Amniotic epithelial cell (primary cell): ENCODE results near the gene FAM131A.
"Not testable (repeated sequence)": the region's sequence is repeated elsewhere in the genome, so short reads cannot be mapped to it uniquely, and the experiment has no call there.

ENCODE experiments used
- DNase-seq: peaks from one replicate; pipeline ENCODE4 v3.0.0-alpha.2; 2010; ENCODE audit warnings: low read depth

The FAM131A gene

GRCh38 chr3:184339451-184340135 is 2.2 kb downstream of the FAM131A start:
- DNase-seq: not testable (repeated sequence)

GRCh38 chr3:184341925-184342324 is 4.5 kb downstream of the FAM131A start:
- DNase-seq: no peak

- no peak for DNase-seq
Measured at GRCh38 chr3:184343200-184343876, 5.9 kb downstream of the FAM131A start.

- DNase-seq: no peak
Measured at GRCh38 chr3:184344579-184345316, 7.3 kb downstream of the FAM131A start.

- peak; percentile 49 for DNase-seq
Measured at GRCh38 chr3:184345317-184346144, 8.1 kb downstream of the FAM131A start.

- DNase-seq: no peak
Measured at GRCh38 chr3:184346480-184347190, 9.2 kb downstream of the FAM131A start.

- DNase-seq: peak; percentile 63
Measured at GRCh38 chr3:184347321-184348056, 10.1 kb downstream of the FAM131A start.

- no peak for DNase-seq
Measured at GRCh38 chr3:184348057-184348382, 10.6 kb downstream of the FAM131A start.

GRCh38 chr3:184349563-184350470 is 12.4 kb downstream of the FAM131A start:
- DNase-seq: no peak

GRCh38 chr3:184350618-184351017 is 13.2 kb downstream of the FAM131A start:
- peak; percentile 81 for DNase-seq

GRCh38 chr3:184351511-184352148 is 14.2 kb downstream of the FAM131A start:
- no peak for DNase-seq

GRCh38 chr3:184352149-184352785 is 14.9 kb downstream of the FAM131A start:
- DNase-seq: no peak

- DNase-seq: no peak
Measured at GRCh38 chr3:184352897-184353545, 15.6 kb downstream of the FAM131A start.

- DNase-seq: no peak
Measured at GRCh38 chr3:184353546-184353941, 16.1 kb downstream of the FAM131A start.

GRCh38 chr3:184354121-184354728 is 16.8 kb downstream of the FAM131A start:
- DNase-seq: no peak

GRCh38 chr3:184354754-184355153 is 17.4 kb downstream of the FAM131A start:
- no peak for DNase-seq

- peak; percentile 31 for DNase-seq
Measured at GRCh38 chr3:184355261-184356040, 18.1 kb downstream of the FAM131A start.
